Measurements from ENCODE around the gene DIS3L2. TPM values are rescaled to one million over a fixed set of nuclear protein-coding genes. Genes with fewer than 3 reads are reported as not detected.
"Not testable (repeated sequence)": the region's sequence is repeated elsewhere in the genome, so short reads cannot be mapped to it uniquely, and the experiment has no call there.

DIS3L2 gene
- total RNA-seq, 1 experiment from 2014 or later, result 19.9 TPM

- no peak for DNase-seq (ENCODE audit: low read depth)
Observed at GRCh38 chr2:232367016-232367415, 405.5 kb downstream of the DIS3L2 start.

GRCh38 chr2:232367591-232368233 lies 406.2 kb downstream of the DIS3L2 start:
- DNase-seq (ENCODE audit: low read depth), result no peak

- DNase-seq (ENCODE audit: low read depth), result no peak
Observed at GRCh38 chr2:232368311-232368731, 406.8 kb downstream of the DIS3L2 start.

GRCh38 chr2:232369126-232369951 lies 407.8 kb downstream of the DIS3L2 start:
- DNase-seq (ENCODE audit: low read depth), result no peak

GRCh38 chr2:232370007-232370406 lies 408.5 kb downstream of the DIS3L2 start:
- not testable (repeated sequence) for DNase-seq (ENCODE audit: low read depth)

GRCh38 chr2:232372231-232373208 lies 411.0 kb downstream of the DIS3L2 start:
- peak; percentile 26 for DNase-seq (ENCODE audit: low read depth)

GRCh38 chr2:232374356-232374755 lies 412.8 kb downstream of the DIS3L2 start:
- no peak for DNase-seq (ENCODE audit: low read depth)

- no peak for DNase-seq (ENCODE audit: low read depth)
Observed at GRCh38 chr2:232375164-232375563, 413.7 kb downstream of the DIS3L2 start.

GRCh38 chr2:232376260-232376659 lies 414.7 kb downstream of the DIS3L2 start:
- DNase-seq (ENCODE audit: low read depth), result no peak

- DNase-seq (ENCODE audit: low read depth), result no peak
Observed at GRCh38 chr2:232376713-232377112, 415.2 kb downstream of the DIS3L2 start.

GRCh38 chr2:232377319-232377718 lies 415.8 kb downstream of the DIS3L2 start:
- no peak for DNase-seq (ENCODE audit: low read depth)

- no peak for DNase-seq (ENCODE audit: low read depth)
Observed at GRCh38 chr2:232377841-232378734, 416.6 kb downstream of the DIS3L2 start.

GRCh38 chr2:232378735-232379151 lies 417.2 kb downstream of the DIS3L2 start, which contains the start of gene ALPP:
Gene ALPP, plus strand, starts transcription at chr2:232378751. Its CDS starts 52 bp downstream, at chr2:232378803.
- DNase-seq (ENCODE audit: low read depth), result not testable (repeated sequence)

- DNase-seq (ENCODE audit: low read depth), result not testable (repeated sequence)
Observed at GRCh38 chr2:232379610-232380590, 418.4 kb downstream of the DIS3L2 start.

GRCh38 chr2:232381204-232382031 lies 419.9 kb downstream of the DIS3L2 start:
- not testable (repeated sequence) for DNase-seq (ENCODE audit: low read depth)

- DNase-seq (ENCODE audit: low read depth), result no peak
Observed at GRCh38 chr2:232382331-232383225, 421.1 kb downstream of the DIS3L2 start.

GRCh38 chr2:232384466-232384865 lies 423.0 kb downstream of the DIS3L2 start:
- no peak for DNase-seq (ENCODE audit: low read depth)

Measured in LHCN-M2 (cell line).